SK-N-MC (cell line): ENCODE results near the gene NRXN3.

Experiments
- EZH2 ChIP-seq: fragments of 200-600 bp; sonication (generic); IDR thresholded peaks from one replicate; pipeline ENCODE4 v1.6.1; 2017; ENCODE audit warnings: antibody characterized with exemption
- POLR2AphosphoS5 ChIP-seq: IDR thresholded peaks from 2 replicates; pipeline ENCODE4 v1.6.1; 2012; ENCODE audit warnings: mild to moderate bottlenecking, low read depth, low read length, borderline replicate concordance

GRCh38 chr14:79476552-79476951, 1306.4 kb downstream of the NRXN3 start:
- TF ChIP-seq EZH2 (no peak), POLR2AphosphoS5 (no peak)
